Left lobe of liver (tissue), 2 donors: Measurements from ENCODE around the gene SMIM45.

Source experiments
- ATAC-seq: fragments of 200-7000 bp; cut with Tn5 transposase; one replicate; pipeline ENCODE4 v1.9.1; 2020; ENCODE audit warnings: mild to moderate bottlenecking, moderate library complexity
- DNase-seq: peaks from one replicate; pipeline ENCODE4 v3.0.0-alpha.2; 2020; ENCODE audit warnings: low spot score
- donor health status: DM: no; HTN: no; CAD: no; lungs with moderate emphysema.
- donor health status: DM: no; HTN: yes; CAD: no.

Gene SMIM45

GRCh38 chr22:41966607-41967240 is 14.8 kb downstream of the SMIM45 start:
- ATAC-seq (peak; percentile 88), DNase-seq (no peak)

- no peak for DNase-seq
- ATAC-seq = no peak
Observed at GRCh38 chr22:41968601-41969000, 16.7 kb downstream of the SMIM45 start.

- DNase-seq = no peak
- no peak for ATAC-seq
Observed at GRCh38 chr22:41969110-41969646, 17.2 kb downstream of the SMIM45 start, which contains the start of gene SEPTIN3. Gene SEPTIN3 (plus strand): TSS chr22:41969443. CDS start chr22:41971493, 2,050 bp downstream.

GRCh38 chr22:41970601-41971000 is 18.7 kb downstream of the SMIM45 start:
- DNase-seq = no peak
- no peak for ATAC-seq

- DNase-seq = no peak
- ATAC-seq = no peak
Observed at GRCh38 chr22:41971431-41971830, 19.5 kb downstream of the SMIM45 start.

GRCh38 chr22:41974691-41975290 is 22.8 kb downstream of the SMIM45 start:
- no peak for DNase-seq
- no peak for ATAC-seq

- ATAC-seq (no peak), DNase-seq (no peak)
Observed at GRCh38 chr22:41975299-41976069, 23.5 kb downstream of the SMIM45 start.

- peak; percentile 90 for ATAC-seq
- peak; percentile 55 for DNase-seq
Observed at GRCh38 chr22:41976070-41976901, 24.3 kb downstream of the SMIM45 start.

- ATAC-seq = no peak
- no peak for DNase-seq
Observed at GRCh38 chr22:41976961-41977566, 25.1 kb downstream of the SMIM45 start.

- no peak for DNase-seq
- no peak for ATAC-seq
Observed at GRCh38 chr22:41978732-41979131, 26.8 kb downstream of the SMIM45 start.

GRCh38 chr22:41979423-41980250 is 27.7 kb downstream of the SMIM45 start:
- DNase-seq (no peak), ATAC-seq (no peak)

GRCh38 chr22:41982865-41983264 is 30.9 kb downstream of the SMIM45 start:
- ATAC-seq (no peak), DNase-seq (no peak)

- ATAC-seq = no peak
- no peak for DNase-seq
Observed at GRCh38 chr22:41983513-41984405, 31.8 kb downstream of the SMIM45 start.

GRCh38 chr22:41987276-41987675 is 35.3 kb downstream of the SMIM45 start:
- no peak for ATAC-seq
- DNase-seq = no peak

- DNase-seq (no peak), ATAC-seq (no peak)
Observed at GRCh38 chr22:41989246-41989645, 37.3 kb downstream of the SMIM45 start.

- ATAC-seq = no peak
- DNase-seq = no peak
Observed at GRCh38 chr22:41991111-41991510, 39.2 kb downstream of the SMIM45 start.

GRCh38 chr22:41992496-41992895 is 40.5 kb downstream of the SMIM45 start:
- no peak for DNase-seq
- no peak for ATAC-seq

GRCh38 chr22:41995211-41995610 is 43.3 kb downstream of the SMIM45 start:
- DNase-seq (no peak), ATAC-seq (no peak)

GRCh38 chr22:41996826-41997225 is 44.9 kb downstream of the SMIM45 start:
- no peak for DNase-seq

More at GRCh38 chr22:41996826-41997225, 44.9 kb downstream of the SMIM45 start:
- ATAC-seq = no peak
